HG03342 (cell line): ENCODE results near the gene ARF3.

Experiments used
- ATAC-seq: cut with Tn5 transposase; IDR thresholded peaks from one replicate; pipeline ENCODE4 v1.9.1; 2021; ENCODE audit warnings: mild to moderate bottlenecking, moderate library complexity; ENCODE audit not compliant: unreplicated experiment

Gene ARF3

DNA sequence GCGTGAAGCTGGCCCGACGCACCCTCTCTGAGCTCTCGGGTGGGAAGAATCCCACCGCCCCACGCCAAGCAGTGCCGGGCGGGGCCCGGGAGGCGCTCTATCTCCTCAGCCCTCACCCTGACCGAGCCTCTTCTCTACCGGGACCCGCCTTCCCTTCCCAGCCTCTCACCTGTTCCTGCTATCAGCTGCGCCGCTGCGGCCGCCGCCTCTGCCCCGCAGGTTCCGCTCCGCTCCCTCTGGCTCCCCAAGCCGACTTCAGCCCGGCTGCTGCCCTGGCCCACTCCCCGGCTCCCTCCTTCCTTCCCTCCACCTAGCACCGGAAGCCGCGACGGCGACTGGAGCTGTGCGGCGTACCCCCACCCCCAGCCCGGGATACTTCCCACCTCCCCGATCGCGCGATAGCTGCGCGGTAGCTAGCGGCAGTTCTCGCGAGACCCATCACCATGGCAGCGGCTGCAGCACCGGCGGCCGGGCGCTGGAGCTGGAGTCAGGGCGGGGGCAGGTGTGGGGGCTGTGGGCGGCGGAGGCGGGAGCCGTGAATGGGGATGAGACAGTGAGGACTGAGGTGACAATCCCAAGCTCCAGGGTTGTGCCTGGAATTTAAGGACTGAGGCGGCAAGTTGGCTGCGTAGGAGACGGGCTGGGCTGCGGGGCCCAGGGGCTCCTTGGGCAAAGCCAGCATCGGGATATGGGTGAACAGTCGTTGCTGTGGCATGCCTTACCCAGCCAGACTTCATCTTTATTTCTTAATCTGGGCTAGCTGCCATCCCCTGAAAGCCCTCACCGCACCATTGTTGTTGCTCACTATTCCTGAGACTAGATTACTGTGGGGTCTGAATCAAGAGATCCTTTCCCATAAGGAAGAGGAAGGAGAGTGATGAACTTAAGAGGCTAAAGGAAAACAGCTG, at the start of gene ARF3:
Gene ARF3 (minus strand): TSS at position 347 of the 908 bp plus-strand sequence. CDS start 16,392 bp downstream, outside the sequence.
- peak; percentile 87 for ATAC-seq

DNA sequence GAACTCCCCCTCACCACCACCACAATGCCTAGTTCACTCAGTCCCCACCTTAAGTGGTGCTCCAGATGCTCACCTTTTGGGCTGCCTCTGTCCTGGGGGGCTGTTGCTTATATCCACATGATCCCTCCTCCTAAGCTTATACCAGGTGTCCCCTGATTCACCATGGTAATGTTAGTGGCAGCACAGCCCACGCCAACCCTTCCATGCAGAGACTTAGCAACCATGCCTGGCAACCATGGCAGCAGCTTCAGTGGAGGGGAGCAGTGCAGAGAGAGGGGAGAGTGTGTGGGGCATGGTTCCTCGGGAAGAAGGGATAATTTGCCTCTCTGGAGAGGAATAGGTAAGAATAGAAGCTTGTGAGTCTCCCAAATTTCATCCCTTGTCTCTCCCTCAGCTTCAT, 43.1 kb upstream of the ARF3 start:
- ATAC-seq: no peak

DNA sequence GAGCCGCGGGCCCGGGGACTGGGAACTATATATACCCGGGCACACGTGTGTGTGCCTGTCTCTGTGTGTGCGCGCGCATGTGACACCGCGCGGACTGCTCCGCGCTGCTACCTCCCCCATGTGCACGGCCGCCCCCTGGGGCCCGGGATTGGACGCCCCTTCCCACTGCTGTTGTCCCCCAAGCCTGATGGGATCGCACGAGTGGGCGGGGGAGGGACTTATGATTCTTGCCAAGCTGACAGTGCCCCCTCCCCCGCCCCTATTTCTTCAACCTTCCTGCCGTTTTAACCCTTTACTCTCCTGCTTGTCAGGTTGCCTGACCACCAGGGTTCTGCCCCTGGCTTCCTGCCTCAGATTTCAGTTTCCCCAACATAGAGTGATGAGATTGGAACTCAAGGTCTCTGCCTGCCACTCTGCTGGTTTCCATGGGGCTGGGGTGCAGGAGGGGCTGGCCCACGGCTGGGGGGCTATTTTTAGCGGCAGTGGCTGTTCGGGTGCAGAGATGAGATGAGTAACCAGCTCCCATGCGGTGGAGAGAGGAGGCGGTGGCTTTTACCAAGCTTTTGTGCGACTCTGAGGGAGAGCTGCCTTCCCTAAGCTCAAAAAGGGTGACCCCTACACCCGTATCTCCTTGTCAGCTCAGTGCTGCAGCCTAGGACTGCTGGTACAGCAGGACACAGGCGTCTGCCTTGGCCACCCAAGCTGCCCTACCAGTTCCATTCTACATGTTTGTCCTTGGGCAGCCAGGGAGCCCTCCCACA, 42.3 kb upstream of the ARF3 start, which contains the start of gene DDN:
Gene DDN (minus strand): TSS at position 5 of the 761 bp plus-strand sequence. CDS start 88 bp downstream, outside the sequence.
- ATAC-seq: peak; percentile 35

DNA sequence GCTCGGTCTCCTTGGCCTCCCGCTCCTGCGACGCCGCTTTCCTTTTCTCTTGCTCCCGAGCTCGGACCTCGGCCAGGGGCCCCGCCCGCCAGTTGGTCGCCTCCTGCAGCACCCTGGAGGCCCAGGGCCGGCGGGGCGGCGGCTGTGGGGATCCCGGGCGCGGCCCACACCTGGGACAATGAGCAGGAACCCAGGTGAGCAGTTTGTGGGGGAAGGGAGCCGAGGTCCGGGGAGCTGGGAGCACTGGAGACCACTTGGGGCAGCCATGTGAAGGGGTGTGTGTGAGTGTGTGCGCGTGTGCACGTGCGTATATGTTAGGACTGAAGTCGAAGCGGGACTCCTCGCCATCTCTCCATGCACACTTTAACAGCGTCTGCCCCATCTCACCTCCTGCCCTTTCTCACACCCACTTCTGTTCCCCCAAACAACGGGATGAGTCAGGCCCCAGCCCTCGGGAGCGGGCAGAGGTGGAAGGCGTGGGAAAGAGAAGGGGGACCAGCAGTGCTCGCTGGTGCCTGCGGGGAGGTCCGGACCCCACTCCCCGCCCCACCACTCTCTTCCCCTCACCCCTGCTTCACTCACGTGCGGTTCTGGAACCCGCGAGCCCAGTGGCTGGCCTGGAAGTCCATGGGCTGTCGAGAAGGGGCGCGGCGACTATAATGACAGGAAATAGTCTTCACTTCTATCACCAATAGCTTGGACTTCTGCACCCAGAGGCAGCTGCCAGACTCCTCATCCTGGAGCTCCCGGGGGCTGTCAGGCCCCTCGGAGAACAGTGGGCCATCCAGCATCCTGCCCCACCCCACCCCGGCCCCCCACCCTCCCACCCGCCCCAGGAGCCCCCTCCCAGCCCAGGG, 41.4 kb upstream of the ARF3 start:
- peak; percentile 2 for ATAC-seq

DNA sequence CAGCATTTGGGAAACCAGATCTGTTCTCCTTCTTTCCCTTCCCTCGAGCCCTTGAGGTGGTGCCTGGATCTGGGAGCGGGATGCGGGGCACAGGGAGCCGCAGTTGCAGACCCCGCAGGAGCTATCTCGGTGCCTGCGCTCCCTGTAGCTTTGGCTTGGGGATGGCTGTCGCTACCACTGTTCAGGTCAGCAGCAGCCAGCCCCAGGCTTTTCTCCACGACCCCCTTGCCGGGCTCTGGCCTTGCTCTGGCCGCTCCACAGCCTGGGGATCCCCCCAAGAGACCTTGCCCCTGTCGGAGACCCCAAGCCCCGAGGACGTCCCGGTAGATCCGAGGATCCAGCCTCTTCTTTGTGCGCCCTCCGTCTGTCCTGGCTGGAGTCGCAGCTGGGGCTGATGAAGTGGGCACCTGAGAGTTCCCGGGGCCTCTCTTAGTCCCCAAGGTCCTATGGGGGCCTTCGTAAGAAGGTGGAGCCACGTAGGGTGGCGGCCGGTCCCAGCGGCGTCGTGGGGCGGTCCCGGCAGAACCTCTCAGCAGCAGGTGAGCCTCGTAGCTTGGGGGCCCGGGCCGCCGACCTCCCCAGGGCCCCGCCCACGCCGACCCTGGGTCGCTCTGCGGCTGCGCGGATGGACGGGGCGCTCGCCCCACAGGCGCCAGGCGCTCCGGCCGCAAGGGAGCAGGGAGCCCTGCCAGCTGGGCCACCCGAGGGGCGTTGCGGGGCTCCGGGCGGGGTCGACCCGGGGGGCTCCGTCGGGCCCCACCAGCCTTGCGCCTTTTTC, 40.6 kb upstream of the ARF3 start:
- no peak for ATAC-seq

DNA sequence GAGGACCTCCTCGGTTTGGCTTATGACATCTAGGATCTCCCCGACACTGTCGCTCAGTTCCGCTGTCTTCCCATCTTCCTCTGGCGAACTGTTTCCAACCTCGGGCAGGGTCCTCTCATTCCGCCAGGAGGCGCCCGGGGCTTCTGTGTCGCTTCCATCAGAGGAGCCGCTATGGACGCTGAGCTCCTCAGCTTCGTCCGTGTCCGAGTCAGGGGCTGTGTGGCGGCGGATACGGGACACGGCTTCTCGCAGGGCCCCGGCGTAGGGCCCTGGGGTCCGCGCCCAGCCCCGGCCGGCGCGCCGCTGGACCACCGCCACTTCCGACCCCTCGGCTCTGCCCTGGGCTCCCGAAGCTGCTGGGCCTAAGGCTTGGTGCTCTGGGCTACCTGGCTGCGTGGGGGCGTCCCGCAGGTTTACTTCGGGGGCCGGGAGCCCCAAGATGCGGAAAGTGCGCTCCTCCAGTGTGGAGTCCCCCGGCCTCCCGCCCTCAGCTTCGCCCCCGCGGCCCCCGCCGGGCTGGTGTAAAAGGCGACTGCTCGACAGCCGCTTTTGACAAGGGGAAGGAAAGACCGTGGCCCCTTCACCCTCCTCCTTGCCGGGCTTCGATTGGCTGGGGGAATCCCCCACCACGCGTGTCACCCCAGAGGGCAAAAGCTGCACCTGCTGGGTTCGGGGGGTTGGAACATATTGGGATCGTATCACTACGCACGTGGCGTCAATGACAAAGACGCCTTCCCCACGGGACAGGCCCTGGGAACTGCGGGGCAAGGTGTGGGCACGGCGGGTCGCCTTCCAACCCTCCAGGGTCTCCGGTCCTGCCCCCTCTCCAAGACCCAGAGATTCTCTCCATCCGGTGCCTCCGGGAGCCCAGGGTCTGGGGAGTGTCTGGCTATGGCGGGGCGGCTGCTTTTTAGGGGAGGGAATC, 39.8 kb upstream of the ARF3 start:
- no peak for ATAC-seq

DNA sequence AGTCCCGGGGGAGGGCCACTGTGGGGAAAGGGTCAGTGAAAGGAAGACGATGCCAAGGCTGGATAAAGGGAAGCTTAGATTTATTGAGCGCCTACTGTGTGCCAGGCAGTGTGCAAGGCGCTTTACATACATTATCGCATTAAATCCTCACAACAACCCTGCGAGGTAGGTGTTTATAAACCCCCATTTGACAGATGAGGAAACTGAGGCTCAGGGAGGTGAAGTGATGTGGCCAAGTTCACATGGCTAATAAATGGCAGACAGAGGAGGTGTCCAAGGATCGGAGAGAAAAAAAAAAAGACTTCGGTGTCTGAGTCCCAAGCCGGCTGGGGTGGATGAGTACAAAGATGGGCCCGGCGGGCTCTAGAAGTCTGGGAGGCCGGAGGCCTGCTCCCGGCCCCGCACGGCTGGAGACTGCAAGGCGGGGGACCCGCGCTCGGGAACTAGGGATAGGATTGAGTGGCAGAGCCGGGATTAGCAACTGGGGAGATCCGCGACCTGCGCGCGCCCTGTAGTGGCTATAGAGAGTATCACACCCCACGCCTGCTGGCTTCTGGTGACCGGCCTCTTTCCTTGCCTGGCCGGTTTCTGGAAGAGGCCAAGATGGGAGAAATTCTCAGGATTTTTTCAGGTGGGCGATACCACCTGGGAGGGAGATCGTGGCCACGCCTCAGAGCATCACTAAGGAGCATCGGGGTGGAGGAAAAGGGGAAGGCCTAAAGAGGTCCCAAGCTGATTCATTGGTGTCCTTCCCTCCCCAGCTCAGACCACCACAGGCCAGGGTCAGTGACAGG, 38.0 kb upstream of the ARF3 start:
- no peak for ATAC-seq

DNA sequence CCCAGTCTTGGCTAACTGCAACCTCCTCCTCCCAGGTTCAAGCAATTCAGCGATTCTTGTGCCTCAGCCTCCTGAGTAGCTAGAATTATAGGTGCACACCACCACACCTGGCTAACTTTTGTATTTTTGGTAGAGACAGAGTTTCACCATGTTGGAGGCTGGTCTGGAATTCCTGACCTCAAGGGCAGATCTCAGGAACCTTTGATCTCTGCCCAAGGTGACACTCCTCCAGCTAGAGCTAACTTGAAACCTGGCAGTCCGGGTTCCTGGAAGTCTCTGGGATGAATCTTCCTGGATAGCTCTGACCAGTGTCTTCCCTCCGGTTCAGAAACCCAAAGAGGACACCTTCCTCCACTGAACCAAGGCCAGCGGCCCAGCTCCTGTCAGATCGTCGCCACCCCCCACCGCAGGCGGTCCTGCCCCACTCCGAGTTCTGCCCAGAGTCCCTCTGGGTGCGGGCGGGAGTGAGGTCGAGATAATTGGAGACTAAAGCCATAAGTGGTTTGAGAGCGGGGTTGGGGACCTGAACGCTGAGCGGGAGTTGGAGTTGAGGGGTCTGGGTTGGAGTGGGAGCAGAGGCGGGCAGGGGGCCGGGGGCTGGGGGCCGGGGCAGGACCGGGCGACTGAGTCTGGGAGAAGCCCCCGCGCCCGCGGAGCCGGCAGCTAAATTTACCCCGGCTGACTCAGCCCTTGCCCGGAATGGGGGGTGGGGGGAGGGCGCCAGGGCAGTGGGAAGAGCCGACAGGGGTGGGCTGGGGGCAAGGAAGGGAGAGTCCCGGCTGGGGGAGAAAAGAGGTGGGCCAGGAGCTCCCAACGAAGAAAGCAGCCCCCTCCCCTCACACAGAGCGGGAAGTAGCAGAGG, 37.2 kb upstream of the ARF3 start:
- ATAC-seq: no peak

DNA sequence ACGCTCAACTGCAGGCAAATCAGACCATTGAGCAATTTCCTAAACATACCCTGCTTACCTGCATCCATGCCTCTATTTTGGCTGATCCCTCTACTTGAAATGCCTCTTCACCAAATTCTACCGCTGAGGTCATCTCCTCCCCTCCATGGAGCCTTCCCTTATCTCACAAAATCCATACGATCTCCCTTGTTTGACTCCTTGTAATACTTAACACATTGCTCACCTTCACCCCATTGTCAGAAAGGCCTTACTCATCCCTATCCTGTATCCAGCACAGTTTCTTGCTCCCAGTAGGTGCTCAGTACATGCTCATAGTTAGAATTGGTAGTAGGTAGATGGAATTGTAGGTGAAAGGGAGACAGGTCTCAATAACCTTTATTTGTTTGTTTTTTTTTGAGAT, 36.5 kb upstream of the ARF3 start:
- no peak for ATAC-seq

DNA sequence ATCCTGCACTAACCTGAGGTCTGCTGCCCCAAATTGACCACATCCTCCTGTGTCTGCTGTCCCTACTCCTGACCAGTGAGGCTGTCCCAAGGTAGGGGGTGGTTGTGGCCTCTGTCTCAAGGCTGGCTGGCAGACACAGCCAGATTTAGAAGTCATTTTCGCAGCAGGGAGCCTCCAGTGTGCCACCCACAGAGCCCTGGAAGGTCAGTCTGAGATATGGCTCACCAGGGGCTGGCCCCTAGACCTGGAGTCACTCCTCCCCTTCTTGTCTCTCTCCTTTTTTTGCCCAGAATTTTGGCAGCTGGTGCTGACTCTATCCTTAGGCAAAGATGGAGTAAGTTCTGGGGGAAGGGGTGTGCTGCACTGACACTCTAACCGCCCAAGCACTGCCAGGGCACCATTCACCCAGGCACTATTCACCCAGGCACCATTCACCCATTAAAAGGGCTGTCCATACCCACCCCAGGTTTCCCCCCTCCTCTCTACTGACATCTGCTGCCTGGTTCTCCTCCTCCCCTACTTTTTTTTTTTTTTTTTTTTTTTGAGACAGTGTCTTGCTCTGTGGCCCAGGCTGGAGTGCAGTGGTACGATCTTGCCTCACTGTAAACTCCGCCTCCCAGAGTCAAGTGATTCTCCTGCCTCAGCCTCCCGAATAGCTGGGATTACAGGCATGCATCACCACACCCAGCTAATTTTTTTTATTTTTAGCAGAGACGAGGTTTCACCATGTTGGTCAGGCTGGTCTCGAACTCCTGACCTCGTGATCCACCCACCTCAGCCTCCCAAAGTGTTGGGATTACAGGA, 34.2 kb upstream of the ARF3 start:
- no peak for ATAC-seq

DNA sequence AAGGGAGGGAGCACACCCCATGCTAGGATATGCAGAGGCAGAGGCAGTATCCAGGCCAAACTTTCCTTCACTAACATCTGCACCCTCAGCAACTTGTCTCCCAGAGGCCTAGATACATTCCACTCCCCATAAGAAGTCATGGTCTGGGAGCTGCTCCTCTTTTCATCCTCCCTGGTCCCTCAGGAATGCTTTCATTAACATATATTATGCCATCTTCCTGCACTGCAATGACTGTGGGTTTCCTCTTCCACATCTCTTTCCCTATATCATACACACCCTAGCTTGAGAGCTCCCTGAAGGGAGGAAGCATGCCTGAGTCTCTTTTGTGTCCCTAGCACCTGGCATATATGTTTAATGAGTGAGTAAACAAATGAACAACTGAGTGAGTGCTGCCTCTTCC, 33.3 kb upstream of the ARF3 start:
- no peak for ATAC-seq

DNA sequence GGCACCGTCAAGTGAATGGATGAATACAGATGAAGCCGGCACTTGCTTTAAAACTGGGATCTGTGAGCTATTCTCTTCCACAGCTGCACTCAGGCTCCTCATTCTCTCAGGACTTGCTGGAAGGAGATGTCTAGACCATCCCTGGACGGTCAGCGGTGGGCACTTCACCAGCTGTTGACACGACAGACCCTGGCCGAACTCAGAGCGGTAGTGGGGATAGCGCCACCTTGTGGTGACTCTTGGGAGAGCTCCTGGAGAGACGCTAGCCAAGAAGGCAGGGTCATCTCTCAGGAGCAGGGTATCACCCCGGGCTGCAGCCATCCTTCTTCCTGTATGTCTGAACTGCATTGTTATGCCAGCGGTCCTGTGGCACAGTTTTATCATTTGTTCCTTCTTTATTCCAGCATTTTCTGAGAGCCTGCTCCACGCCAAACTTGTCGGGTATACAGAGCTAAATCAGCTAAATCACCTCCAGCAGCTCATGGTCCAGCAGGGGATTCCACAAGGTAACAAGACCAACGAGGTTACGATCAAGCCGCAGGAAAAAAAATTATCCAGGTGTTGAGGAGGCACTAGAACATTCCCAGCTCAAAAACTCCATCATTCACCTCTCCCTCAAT, 30.9 kb upstream of the ARF3 start:
- no peak for ATAC-seq

DNA sequence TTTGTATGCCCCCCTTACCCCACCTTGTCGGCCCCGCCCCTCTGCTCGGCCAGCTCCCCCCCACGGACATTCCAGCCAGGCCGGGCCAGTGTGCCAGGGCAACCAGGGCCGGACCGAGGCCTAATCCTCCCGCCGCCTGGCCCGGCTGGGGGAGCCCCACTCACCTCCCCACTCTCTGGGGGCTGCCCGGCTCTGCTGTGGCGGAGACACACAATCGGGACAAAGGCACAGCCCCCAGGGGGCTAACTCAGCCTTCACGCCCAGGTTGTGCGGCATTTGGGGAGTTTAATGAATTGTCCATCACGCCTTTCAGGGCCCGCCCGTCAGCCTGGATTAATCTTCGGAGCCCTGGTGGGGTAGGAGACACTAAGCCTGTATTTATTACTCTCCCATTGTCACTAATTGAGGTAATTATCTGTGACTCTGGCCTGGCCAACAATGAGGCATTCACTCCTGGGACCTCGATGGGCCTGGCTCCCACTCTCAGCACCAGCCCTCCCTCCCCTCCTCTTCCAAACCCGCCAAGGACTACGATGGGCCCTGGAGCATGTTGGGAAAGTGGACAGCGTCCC, 29.5 kb upstream of the ARF3 start:
- no peak for ATAC-seq

DNA sequence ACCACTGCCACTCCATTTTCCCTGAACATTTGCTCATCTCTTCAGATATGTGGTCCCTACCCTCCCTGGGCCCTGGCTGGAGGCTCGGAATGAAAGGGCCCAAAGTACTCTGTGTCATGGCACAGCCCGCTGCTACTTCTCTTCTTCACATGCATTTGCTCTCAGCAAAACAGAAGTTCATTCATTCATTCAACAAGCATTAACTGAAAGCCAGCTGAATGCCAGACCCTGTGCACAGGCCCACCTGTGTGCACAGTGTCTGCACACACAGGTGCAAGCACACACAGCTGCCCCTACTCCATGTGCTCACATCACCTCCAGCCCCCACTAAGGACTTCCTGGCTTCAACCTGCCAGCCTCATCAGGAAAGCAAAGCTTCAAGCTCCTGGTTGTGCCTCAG, 28.6 kb upstream of the ARF3 start:
- no peak for ATAC-seq

DNA sequence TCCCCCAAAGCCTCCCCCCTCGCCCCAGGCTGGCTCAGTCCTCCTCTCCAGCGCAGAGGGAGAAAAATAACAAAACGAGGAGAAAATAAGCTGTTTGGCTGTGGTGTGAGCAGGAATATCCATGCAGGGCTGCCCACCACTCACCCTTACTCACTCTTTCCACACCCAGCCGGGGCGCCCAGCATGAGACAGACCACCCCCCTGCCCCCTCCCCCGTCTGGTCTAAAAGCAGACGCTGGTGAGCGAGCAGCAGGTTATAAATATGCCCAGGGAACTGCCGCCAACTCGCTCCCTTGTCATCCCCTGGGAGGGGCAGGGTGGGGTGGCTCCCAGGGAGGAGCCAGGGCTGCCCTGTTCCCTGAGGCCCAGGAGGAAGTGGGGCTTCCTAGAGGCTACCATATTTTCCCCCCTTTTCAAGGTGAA, 28.2 kb upstream of the ARF3 start:
- ATAC-seq: no peak
